SK-MEL-5 (cell line): ENCODE data around the gene FAM241B. TPM values are rescaled to one million over a fixed set of nuclear protein-coding genes. Genes with fewer than 3 reads are reported as not detected.

ENCODE experiments used
- DNase-seq: peaks from one replicate; pipeline ENCODE4 v3.0.0-alpha.2; 2016; ENCODE audit warnings: low read depth, low spot score
- in situ Hi-C: cut with HindIII; loops from 2 replicates; pipeline ENCODE4 v1.10.0; 2016; ENCODE audit warnings: low sequenced_read_pairs, high pct_unique_total_duplicates, low pct_unique_long_range_greater_than_20kb
- total RNA-seq: library from RNA; depleted of rRNA; stranded (reverse); fragments of >200 nt; shearing (Covaris generic); gene quantifications from 2 replicates; pipeline ENCODE4 v1.2.3, GENCODE V29; 2014; rRNA removed

The FAM241B gene
- total RNA-seq, 1 experiment from 2014 or later = 1.2 TPM

DNA sequence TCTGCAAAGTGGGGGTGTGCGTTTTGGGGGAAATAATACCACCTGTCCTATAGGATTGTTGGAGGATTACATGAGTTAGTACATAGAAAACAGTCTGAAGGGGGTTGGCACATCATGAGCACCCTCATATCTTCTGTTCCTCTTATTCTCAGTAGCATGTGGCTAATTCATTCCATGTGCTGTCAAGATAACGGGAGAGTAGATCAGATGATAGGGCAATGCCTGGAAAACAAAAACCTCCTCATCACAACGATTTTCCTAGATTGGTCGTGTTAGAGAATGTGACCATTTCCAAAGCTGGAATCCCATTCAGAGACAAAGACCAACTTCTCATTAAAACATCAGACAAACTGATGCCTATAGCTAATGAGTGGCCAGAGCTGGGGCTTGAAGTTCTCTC, 50.6 kb downstream of the FAM241B start:
- in situ Hi-C loops = no loop called here

GRCh38 chr10:69681436-69681835, 51.4 kb downstream of the FAM241B start:
- DNase-seq = no peak
- in situ Hi-C loops = no loop called here

More for the DNA sequence above, 50.6 kb downstream of the FAM241B start:
- no peak for DNase-seq

DNA sequence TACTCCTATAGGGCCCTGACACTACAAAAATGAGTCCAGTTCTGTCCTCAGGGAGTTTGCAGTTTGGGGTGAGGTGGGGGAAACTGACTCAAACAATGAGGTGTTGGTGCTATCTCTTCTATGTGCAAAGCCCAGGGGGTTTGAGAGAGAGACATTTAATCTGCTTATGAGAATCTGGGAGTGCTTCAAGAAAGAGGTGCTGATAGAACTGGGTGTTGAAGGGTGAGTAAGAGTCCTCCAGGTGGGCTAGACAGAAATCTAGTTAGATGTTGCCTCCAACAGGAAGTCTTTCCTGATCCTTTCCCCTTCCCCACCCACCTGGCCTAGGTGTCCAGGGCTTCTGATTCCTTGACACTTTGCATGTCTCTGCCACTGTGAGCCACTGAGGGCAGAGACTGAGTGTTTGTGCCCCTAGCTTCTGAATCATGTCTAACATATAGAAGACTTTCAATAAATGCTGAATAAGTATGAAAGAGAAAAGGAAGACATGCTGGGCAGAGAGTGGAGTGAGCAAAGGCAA, 53.0 kb downstream of the FAM241B start:
- no peak for DNase-seq
- in situ Hi-C loops = no loop called here

Other genes starting within 250 kb of the FAM241B start
- gene TACR2, start 213.3 kb upstream of the FAM241B start, total RNA-seq = 0.27 and 0.32 TPM in 2 replicates
- gene TSPAN15, start 178.8 kb upstream of the FAM241B start, total RNA-seq = 2.1 and 3.7 TPM in 2 replicates
- gene NEUROG3, start 56.8 kb upstream of the FAM241B start, total RNA-seq = not detected in 2 replicates
- gene COL13A1, start 171.7 kb downstream of the FAM241B start, total RNA-seq = 0.11 TPM in 1 of 2 replicates, not detected in the other